ENCODE data around the gene UNK.

Gene UNK

DNA sequence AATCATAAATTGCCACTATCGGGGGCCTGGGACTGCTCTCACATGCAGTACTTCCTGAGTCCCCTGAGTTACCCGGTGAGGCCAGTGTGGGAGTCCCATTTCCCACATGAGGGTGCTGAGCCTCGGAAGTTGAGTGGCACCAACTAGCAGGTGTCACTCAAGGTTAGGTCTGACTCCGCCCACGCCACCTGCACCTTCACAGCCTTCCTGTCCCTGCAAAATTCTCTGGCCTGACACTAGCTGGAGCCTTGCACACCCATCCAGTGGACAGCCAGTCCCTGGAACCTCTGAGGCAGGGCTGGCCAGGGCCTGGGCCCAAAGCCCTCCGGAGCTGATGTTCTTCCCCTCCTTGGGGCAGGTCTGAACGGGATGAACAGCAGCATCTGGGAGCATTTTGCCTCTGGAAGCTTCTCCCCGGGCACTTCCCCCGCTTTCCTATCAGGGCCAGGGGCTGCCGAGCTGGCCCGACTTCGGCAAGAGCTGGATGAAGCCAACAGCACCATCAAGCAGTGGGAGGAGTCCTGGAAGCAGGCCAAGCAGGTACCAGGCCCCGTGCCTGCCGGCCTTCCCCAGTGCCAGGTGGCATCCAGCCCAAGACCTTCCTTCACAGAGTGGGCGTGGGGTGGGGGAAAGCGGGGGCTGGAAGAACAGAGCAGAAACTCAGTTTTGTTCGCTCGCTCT, 37.7 kb downstream of the UNK start:
- DNase-seq (ENCODE audit: low spot score) = no peak

DNA sequence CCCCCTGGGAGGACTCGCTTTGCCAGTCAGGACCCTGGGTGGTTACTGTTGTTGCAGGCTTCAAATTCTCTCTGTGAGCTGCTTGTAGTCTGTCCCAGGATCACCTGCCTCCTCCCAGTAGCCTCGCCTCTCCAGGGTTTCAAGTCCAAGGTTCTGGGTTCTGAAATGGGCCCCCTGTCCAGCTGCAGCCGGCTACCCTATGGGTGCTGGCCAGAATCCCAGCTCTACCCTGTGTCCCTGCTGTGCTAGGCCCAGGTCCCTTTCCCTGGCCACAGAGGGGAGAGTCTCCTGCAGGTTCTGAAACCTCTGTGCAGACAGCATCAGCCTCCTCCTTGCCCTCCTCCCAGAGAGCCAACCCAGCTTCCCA, 38.2 kb downstream of the UNK start:
- no peak for DNase-seq (ENCODE audit: low spot score)

DNA sequence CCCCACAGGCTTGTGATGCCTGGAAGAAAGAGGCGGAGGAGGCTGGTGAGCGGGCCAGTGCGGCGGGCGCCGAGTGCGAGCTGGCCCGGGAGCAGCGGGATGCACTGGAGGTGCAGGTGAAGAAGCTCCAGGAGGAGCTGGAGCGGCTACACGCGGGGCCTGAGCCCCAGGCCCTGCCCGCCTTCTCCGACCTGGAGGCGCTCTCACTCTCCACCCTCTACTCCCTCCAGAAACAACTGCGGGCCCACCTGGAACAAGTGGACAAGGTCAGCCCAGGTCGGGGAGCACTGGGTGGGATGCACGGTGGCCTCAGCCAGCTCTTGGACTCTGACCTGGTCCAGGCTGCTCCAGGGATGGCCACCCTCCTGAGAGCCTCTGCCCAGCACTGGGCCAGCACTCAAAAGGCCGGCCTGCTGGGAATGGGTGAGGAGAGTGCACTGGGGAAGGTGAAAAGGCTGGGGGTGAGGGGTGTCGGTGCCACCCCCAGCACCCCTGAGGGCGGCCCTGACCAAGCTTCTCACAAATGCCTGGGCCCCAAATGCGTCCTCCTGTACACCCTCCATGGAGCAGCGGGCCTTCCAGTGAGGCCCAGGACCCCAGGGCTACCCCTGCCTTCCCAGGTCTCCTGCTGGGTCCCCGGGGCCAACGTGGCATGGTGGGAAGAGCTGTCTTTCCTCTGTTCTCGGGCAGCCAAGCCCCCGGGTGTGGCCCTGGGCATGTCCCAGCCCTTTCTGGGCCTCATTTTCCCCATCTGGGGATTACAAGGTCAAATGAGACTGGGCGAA, 38.8 kb downstream of the UNK start:
- DNase-seq (ENCODE audit: low spot score) = no peak

DNA sequence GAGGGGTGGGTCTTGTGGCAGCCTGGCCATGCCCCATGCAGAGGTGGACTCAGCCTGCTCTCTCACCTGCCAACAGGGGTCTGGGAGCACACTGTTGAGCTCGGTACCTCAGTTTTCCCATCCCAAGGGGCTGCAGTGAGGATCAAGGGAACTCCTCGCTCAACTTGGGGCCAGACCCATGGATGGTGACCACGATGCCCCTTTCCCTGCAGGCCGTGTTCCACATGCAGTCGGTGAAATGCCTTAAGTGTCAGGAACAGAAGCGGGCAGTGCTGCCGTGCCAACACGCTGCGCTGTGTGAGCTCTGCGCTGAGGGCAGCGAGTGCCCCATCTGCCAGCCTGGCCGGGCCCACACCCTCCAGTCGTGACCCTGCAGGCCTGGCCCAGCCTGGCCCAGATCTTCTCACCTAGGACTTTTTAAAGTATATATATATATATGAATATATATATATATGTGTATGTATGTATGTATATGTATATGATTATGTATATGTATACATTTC, 39.5 kb downstream of the UNK start:
- no peak for DNase-seq (ENCODE audit: low spot score)

DNA sequence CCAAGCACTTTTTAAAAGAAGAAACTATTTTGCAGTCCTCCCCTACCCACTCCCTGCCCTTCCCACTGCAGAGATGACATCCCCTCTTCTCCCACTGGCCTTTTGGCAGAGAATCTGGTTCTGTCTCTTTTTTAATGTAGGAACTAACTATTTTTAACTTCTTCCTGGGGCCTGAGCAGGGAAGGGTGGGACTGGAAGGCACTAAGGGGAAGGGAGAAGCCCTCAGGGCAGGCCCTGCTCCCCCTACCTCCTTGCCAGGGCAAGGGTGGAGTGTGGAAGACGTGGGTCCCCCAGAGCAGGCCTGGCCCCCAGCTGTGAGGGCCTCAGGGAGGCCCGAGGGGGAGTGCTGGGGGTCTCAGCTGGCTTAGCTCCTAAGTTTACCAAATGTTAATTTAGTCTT, 40.1 kb downstream of the UNK start:
- no peak for DNase-seq (ENCODE audit: low spot score)

DNA sequence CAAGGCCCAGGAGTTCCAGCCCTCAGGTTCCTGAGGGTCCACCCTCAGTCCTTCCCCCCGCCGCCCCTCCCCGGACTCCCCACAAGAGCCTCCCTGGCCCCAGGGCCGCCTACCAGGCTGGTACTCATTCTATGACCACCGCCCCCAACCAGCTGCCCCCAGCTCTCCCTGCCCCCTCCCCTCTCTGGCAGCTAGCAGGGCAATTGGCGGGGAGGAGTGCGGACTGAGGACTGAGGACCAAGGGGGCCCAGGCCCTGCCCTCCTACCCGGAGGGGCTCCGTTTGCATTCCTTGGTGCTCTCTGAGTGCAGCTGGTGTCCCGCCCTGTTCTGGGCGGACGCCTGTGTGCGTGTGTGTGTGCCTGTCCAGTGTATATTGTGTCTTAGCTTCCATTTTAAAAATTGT, 40.5 kb downstream of the UNK start:
- DNase-seq (ENCODE audit: low spot score) = no peak

DNA sequence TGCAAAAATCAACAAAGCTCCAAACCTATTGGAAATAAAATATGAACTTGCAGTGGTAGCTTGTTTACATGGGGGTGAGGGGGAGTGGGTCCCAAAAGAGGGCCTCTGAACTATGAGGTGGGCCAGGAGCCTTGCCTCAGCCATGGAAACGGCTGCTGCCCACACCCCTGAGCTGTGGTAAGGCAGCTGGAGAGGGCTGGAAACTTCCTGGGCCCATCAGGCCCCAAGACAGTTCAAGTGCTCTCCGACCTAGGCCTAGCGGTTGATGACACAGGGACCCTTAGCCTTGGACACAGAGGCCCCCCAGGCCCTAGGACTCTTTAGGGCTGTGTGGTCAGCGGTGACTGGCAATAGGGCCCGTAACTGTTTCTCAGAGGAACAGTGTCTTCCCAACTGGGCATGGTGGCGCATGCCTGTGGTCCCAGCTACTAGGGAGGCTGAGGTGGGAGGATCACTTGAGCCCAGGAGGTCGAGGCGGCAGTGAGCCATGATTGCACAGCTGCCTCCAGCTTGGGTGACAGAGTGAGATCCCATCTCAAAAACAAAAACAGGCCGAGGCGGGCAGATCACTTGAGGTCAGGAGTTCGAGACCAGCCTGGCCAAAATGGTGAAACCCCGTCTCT, 41.3 kb downstream of the UNK start:
- DNase-seq (ENCODE audit: low spot score) = no peak

DNA sequence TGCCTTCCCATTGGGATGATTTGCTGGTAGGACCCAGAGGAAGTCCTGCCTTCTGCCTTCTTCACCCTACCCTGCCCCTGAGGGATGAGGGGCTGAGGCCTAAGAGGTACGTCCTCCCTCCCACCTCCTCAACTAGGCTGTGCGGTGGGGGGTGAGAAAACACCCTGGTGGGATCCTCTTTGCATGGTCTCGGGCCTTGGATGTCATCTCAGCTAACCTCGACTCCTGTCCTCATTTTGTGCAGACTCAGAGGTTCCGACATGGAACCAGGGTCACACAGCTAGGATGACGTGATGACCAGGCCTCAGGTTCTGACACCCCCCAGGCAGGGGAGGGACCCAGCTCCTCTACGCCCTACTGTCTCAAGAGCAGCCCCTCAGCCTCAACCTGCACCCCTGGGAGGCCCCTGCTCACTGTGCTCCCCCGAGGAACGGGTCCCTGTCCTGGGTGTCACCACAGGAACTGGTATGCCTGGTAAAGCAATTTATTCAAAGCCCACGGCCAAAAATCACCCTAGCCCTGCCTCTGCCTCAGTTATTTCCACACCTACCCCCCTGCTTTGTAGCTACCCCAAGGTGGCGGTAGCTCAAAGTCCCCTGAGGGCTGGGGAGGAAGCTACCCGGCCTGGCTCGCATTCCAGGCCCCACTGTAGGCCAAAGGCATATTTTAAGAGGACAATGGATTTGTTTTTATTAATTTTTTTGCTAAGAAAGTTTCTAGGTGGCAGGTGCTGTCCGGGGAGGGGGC, 42.1 kb downstream of the UNK start:
- no peak for DNase-seq (ENCODE audit: low spot score)

DNA sequence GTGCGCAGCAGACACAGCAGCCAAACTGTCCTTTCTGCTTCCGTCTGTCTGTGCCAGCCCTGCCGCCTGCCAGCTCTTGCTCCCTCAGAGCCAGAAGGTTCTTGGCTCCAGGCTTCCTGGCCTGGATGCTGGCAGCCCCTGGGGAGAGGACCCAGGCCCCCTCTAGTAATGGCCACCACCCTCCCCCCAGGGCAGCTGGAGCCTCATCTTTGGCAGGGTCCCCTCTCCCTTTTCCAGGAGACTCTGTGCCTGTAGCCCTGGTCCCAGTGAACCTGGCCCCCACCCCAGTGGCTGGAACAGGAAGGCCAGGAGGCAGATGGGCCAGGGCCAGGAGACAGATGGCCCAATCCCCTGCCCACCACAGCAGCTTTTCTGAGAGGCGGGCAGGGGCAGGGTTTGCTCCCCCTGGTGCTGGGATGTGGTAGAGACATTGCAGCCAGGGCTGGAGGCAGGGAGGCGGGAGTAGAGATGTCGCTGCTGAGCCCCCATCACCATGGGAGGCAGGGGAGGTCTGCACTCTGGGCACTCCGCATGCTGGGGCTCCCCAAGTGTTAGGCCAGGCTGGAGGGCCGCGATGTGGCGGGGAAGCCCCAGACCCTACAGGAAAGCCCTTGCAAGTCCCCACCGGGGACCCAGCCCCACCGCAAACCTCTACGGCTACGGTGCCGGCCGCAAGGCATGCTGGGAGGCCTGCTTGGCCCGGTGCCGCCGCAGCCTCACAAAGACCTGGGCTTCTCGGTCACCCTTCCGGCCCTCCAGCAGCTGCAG, 42.9 kb downstream of the UNK start:
- DNase-seq (ENCODE audit: low spot score) = peak; percentile 89

DNA sequence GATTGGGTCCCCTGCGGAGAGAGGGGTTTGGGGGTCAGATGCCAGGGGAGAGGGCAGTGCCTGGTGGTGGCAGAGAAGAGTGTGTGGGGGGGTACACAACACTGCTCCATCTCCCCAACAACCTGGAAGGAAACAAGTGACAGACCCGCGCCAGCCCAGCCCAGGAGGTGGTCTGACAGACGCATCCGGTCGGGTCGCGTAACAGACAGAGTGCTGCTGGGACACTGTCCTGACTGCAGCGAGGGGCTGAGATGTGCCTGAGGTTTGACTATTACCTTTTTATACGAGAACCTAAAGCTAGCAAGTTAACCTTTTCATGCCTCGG, 43.4 kb downstream of the UNK start:
- DNase-seq (ENCODE audit: low spot score) = no peak

DNA sequence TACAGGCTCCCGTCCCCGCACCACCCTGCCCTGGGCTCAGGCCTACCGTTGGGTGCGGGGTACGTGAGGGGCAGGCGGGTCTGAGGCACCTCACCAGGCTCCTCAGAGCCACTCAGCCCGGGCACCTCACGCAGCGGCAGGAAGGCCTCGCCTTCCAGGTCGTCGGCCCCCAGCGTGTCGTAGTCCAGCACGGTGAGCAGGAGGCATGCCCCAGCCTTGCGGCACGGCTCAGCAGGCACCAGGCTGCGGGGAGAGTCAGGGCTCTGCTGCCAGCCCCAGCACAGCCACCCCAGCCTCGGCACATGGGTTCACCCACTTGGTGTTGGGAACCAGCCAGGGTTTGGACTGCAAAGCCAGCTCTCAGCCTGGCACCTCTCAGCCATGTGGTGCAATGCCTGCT, 44.1 kb downstream of the UNK start:
- no peak for DNase-seq (ENCODE audit: low spot score)

DNA sequence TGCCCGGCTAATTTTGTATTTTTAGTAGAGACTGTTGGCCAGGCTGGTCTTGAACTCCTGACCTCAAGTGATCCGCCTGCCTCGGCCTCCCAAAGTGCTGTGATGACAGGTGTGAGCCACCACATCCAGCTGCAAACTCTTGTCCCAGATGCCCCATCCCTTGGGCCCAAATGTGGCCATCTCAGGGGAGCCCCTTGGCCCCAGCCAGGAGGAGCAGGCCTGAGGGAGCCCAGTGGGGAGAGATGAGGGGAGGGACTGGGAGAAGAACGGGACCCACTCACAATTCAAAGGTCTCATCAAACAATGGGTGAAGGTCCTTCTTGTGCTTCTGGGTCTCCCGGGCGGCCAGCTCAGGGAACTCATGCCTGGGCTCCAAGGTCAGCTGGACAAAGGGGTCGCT, 45.1 kb downstream of the UNK start:
- no peak for DNase-seq (ENCODE audit: low spot score)

DNA sequence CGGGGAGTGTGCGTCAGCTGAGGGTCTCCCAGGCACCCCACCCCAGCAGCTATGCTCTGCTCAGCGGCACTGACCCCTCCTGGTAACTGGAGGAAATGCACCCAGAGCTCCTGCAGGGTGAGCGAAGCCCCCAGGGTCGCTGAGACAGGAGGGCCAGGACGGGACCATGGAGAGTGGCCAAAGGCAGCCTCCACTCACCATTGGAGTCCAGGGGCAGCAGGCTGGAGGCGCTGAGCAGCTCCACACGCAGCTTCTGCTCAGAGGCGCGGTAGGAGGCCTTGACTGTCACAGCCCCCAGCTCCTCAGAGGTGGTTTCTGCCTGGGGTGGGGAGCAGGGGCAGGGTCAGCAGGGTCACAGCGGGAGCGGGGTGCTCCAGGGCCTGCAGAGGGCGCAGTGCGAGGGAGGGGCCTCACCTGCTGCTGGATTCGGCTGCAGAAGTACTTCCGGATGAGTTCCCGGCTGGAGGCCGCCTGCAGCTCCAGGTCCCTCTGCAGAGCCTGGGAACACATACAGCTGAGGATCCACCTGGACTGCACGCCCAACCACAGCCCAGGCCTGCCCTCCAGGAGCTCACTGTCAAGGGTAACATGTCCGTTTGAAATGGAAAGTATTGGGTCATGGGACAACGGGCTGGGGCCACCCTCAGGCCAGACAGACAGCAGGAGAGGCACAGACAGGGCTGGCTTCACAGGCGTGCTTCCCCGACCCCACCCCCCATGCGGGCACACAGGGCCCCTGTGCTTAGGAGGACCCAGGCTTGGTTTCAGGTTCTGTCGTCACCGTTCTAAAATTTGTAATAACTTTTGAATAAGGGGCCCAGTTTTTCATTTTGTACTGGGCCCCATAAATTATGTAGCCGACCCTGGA, 45.8 kb downstream of the UNK start:
- no peak for DNase-seq (ENCODE audit: low spot score)

DNA sequence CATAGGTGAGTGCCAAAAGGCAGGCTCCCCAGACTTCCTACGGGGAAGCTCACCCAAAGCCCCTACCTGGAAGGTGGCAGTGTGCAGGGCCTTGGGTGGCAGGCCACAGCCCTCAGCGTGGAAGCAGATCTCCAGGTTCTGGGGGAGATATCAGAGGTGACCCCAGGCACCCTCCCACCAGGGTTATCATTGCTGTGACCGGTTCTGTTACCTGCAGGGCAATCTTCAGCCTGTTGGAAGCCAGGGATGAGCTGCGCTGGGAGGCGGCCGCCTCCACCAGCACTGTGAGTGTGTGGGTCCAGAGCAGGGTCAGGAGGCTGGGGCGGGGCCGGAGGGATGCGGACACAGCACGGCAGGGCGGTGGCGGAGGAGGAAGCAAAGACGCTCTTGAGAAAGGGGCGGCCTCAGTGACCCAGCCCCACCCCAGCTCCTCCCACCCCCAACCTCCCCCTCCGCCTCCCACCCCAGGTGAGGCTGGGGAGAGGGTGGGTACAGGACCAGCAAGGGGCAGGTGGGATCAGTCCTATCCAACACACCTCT, 46.5 kb downstream of the UNK start:
- no peak for DNase-seq (ENCODE audit: low spot score)

DNA sequence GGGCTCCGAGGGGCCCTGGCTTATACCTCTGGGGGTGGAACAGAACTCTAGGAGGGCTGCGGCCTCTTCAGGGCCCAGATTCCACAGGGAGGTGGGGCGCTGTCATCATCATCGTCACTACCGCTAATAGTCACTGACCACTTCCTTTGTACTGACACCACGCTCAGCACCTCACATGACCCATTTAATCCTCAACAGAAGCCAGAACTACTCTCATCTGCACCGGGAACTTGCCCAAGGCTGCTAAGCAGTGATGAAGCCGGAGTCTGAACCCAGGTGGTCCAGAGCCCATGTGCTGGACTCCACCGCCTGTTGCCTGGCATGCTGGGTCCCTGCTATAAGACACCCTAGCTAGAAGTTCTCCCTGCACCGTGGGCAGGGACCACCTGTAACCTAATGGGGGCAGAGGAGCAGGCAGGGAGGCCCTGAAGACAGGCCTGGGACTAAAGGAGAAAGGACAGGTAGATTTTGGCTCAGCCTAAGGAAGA, 47.6 kb downstream of the UNK start:
- DNase-seq (ENCODE audit: low spot score) = peak; percentile 82

DNA sequence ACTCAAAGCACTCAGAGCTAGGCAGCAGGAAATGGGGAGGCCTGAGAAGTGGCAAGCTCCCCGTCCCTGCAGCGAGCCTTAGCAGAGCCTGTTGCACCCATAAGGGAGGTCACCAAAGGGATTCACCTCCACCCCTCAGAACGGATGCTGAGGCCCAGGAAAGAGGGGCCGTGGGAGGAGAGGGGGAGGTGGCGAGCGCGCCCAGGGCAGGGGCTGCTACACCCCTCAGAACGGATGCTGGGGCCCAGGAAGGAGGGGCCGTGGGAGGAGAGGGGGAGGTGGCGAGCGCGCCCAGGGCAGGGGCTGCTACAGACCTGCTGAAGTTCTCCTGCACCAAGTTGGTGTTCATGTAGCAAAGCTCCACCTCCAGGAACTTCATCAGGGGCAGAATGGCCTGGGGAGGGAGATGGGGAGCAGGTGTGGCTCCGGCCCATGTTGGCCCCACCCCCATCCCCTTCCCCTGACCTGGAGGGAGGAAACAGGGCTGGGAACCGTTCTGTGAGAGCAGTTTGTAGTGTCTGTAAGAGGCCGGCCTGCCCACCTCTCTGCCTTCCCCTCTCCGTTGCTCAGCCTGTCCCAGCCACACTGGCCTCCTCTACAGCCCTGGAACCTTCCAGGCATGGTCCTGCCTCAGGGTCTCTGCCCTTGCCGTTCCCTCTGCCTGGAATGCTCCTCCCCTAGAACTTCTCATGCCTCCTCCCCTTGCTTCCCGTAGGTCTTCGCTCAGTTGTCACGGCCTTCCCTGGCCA, 48.2 kb downstream of the UNK start:
- no peak for DNase-seq (ENCODE audit: low spot score)

DNA sequence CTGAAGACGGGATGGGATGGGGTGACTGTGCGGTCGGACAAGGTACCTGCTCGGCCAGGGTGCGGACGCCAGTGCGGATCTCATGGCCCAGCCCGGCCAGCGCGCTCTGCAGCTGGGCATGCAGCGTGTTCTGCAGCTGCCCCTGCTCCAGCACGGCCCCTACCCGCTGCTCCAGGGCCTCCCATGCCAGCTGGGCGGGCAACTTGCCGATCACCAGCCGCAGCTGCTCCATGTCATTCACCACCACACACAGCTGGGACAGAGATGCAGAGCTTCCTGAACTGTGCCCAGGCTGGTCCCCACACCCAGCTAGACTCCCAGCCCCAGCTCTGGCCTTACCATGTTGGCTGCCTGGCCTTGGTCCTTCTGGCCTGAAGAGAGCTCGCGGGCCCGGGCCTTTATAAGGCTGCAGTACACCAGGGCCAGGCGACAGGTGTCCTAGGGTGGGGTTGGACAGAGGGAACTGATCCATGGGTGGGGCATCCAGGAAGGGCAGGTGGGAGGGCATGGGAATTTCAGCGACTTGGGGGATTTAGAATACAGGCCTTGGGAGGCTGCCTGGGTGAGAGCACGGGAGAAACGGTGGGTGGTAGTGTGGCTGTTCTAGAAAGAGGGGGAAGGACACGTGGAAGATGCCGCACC, 49.8 kb downstream of the UNK start:
- no peak for DNase-seq (ENCODE audit: low spot score)

DNA sequence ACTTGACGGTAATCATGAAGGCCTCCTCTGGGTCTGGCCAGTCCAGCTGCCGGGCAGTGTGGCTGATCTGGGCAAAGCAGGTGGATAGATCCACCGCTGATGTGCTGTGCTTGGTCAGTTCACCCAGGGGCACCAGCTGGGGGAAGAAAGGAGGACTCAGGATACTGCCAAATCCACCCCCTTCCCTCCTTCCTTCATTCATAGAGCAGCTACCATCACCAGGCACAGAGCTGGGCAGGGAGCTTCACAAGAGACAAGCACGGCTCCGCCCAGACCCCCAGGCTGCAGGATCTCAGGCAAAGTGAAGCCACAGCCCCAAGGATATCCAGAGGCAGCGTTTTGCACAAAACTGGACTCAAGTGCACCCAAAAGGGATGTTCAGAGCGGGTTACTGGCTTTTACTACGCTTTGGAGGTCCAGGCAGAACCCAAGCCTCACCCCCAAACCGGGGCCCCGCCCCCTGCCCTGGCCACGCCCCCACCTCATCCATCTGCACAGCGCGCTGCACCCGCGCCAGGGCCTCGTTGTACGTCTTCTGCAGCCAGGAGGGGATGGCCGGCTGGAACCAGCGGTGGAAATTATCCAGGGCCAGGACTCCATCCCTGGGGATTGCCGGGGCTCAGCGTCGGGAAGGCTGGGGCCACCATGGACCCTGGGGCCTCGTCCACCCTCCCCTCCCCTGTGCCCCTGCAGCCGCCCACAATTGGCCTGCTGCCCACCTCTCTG, 50.5 kb downstream of the UNK start:
- DNase-seq (ENCODE audit: low spot score) = peak; percentile 59

DNA sequence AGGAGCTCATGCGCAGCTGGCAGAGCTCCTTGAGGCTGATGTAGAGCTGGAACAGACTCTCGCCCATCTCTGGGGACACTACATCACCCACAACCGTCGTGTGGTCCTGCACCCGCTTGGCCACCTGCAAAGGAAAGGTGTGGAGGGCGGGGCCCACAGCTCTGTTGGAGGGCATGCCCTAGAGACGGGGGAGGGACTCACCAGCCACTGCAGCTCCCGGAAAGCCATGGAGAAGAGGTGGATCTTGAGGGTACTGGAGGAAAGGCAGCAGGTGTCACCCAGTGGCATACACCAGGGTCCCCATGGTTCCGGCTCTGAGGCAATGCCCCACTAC, 51.0 kb downstream of the UNK start:
- no peak for DNase-seq (ENCODE audit: low spot score)
